Stimulated activated CD4-positive, alpha-beta T cell treated with anti-CD3 and anti-CD28 coated beads, Interleukin-1b, Interleukin-23, amount 100 ng/mL, for 4 hours (primary cell): ENCODE measurements around the gene ZNF134.
A peak's percentile ranks its signal among the peaks of the same experiment; 100 is the strongest.

ENCODE experiments used
- DNase-seq, 2 donors: peaks; one replicate each; pipeline ENCODE4 v3.0.0-alpha.2; 2020; ENCODE audit warnings: low read depth in 2 of 2

Gene ZNF134

DNA sequence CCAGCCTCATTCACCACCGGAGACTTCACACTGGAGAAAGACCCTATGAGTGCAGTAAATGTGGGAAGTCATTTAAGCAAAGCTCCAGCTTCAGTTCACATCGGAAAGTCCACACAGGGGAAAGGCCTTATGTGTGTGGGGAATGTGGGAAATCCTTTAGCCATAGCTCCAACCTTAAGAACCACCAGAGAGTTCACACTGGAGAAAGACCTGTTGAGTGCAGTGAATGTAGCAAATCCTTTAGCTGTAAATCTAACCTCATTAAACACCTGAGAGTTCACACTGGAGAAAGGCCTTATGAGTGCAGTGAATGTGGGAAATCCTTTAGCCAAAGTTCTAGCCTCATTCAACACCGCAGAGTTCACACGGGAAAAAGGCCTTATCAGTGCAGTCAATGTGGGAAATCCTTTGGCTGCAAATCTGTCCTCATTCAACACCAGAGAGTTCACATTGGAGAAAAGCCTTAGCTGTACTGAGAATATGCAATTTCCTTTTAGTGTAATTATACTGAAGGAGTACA lies 27.7 kb downstream of the ZNF134 start:
- no peak for DNase-seq

DNA sequence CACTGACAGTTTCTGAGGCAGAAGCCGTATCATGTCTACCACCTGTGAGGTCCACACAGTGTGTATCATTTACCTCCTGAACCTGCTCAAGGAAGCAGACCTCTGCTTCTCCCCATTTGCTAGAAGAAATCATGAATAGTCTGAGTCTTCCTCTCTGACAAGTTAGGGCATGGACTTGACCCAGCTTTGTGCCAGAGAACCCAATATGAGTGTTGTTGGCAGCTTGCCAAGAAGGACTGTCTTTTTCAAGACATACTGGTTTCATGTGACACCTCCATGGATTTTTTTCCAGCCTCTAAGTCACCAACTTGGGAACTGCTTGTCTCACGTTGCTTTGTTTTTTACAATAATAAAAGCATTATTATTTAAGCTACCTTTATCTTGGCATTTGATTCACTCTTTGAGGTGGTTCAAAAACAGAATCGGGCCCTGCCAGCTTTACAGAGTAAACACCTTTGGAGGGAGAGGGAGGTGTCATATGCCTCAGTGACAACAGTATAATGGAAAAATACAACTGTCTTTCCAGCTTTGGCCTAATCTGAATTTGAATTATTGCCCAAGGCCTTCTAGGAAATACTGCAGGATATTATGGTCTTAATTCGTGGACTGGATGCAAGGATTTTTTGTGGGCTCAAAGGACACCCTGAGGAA lies 28.5 kb downstream of the ZNF134 start:
- DNase-seq: no peak

DNA sequence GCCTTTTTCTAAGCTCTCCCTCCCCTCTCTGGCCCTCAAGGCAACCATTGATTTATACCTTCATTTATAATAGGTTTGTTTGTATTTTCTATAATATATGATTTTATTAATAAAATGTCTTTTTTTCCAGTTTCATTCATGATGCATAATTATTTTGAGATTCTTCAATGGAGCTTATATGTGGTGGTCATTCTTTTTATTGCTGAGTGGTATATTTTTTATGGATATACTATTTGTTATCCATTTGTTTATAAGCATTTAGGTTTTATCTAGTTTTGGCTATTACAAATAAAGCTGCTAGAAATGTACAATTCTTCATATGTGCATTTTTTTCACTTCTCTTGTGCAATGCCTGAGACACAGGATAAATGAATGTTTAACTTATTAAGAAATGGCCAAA lies 29.7 kb downstream of the ZNF134 start:
- DNase-seq: no peak

DNA sequence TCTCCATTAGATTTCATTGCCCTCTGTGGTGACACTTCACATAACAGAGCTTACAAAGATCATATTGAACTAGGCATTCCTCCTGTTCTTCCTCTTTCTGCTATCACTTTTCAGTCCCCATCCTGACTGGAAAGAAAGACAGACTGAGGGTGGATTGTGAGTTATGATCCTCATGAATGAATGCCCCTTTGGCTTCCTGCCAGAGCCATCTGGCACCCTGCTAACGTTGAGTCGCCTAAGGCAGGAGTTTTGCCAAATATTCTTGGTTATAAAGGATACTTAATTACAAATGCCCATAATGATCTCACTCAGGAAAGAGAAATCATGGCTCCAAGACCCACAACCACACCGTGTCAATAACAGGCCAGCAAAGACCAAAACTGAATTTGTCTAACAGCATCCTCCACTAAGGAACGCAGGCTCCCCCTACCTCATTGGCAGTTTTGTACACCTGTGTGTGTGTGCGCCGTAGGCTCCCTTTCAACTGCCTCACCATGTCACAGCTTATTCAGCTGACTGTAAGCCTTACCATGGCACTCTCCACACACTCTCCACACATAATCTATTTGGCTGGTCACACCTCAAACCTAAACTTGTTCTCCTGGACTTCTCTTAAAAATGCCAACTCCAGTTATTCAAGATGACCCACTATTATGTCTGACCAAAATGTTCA lies 34.4 kb downstream of the ZNF134 start:
- no peak for DNase-seq

- DNase-seq: no peak
Observed at GRCh38 chr19:57651654-57651996, 37.6 kb downstream of the ZNF134 start.

DNA sequence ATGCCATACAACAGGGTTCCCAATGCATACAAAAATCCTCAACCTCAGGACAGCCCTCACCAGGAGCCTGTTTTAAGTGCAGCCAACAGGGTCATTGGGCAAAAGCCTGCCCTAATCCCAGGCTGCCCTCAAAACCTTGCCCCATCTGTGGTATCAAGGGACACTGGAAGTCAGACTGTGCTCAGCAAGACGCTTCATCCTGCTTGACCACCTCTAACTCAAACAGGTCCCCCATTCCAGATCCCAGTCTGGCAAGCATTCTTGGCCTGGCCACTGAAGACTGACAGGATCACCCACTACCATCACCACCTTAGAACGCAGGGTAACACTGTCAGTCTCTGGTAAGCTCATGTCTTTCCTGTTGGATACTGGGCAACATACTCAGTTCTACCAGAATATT lies 39.6 kb downstream of the ZNF134 start:
- no peak for DNase-seq

DNA sequence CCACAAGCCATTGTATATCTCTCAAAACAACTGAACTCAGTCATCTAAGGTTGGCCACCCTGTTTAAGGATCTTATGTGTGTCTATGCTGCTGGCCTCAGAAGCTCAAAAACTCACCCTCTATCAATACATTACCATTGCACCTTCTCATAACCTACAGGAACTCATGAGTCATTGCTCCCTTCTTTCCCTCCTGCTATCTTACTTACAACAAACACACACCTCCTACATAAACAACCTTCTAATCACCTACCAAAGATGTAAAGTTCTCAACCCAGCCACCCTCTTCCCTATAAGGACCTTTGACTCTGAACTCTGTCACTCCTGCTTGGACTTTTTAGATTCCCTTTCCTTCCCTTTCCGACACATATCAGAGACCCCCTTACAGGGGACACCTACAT lies 41.4 kb downstream of the ZNF134 start:
- DNase-seq: no peak

- no peak for DNase-seq
Observed at GRCh38 chr19:57656346-57656745, 42.3 kb downstream of the ZNF134 start.

DNA sequence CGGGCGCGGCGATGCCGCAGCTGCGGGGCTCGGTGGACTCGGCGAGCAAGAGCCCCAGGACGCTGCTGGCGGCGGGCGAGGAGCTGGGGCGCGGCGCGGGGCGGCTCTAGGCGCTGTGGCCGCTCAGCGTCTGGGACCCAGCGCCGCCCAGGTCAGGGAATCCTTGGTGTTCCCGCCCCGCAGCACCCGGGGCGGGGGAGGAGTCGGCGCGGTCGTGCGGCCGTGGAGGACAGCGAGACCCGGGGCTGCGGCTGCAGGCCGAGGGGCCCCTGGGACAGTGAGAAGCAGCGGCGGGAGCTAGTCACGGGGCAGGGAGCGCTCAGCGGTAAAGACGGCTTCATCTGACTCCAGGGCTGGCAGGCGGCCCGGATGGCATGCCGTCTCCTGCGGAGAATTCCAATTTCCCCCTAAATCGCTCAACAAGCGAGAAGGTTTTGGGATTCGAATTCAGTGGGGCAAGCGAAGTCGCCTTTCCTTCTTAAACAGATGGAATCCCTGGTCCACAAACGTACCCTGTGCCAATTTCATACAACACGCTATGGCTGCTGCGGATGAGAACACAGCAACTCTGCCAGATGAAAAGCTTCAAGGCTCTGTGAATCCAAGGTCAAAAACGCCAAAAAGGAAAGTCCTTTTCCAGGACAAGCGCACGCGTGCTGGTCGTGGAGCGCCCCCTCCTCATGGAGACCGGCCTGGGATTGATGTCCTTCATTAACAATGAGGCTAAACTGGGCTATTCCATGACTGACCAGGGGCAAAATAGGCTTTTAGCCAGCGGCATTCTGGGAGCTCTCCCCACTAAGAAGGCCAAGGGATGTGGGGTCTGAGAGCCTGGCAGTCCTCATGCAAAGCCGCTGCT lies 50.5 kb downstream of the ZNF134 start:
- peak in 1 of 2 donors; percentile 2 for DNase-seq

DNA sequence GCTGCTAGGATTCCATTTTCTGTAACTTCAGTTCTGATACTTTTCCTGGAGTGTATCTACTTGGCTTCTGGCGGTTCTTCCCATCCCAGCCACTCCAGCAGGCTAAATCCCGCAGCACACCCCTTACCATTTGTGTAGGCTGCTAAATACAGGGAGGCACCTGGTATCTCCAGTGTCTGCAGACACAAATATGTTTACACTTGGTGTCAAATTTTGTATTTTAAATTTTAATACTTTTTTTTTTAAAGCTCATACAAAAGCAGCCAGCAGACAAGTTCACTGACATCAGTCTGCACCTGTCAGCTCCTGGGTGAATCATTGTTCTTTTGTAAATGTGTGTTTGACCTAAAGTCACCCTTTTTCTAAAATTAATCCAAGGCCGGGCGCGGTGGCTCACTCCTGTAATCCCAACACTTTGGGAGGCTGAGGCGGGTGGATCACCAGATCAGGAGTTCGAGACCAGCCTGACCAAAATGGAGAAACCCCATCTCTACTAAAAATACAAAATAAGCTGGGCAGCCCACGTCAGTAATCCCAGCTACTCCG lies 51.3 kb downstream of the ZNF134 start:
- no peak for DNase-seq

DNA sequence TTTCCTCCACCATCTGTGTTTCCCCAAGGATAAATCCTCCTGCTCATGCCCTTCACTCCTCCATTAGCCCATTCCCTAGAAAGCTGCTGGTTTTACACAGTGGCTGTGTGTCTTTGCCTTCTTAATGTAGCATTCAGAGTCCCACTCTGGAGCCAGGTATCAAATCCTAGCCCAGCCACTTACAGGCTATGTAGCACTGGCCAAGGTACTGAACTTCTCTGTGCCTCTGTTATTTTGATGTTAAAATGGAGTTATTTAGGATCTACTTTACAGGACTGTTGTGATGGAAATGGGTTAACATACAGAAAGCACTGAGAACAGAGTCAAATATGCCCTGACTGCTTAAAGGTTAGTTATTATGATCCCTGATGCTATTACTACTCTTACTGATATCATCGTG lies 53.2 kb downstream of the ZNF134 start:
- no peak for DNase-seq

DNA sequence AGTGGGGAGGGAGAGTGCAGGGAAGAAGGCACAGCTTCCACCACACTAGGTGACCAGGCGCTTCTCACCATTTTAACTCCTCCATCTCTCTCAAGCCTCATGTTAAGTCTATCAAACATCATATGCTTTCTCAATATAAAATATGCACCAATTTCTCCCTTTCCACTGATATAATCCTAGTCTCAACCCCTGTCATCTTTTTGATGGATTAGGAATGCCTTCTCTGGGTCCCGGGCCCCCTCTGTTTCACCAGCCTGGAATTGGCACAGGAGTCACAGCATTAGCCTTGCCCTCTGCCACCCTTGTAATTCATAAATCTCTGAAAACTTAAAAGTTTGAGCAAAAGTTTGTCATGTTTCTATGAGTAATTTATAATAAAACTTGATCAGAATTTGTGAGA lies 54.6 kb downstream of the ZNF134 start, which contains the start of gene ZSCAN4:
TSS of gene ZSCAN4 (plus strand) at position 301 of the 400 bp plus-strand sequence. CDS start 7,211 bp downstream, outside the sequence.
- DNase-seq: no peak

GRCh38 chr19:57671124-57671895 lies 57.3 kb downstream of the ZNF134 start:
- no peak for DNase-seq

DNA sequence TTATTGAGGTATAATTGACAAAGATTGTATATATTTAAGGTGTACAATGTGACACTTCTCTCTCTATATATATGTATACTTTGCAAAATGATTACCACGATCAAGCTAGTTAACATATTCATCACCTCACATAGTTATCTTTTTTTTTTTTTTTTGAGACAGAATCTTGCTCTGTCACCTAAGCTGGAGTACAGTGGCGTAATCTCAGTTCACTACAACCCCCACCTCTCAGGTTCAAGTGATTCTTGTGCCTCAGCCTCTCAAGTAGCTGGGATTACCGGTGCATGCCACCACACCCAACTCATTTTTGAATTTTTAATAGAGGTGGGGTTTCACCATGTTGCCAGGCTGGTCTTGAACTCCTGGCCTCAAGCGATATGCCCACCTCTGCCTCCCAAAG lies 58.4 kb downstream of the ZNF134 start:
- no peak for DNase-seq
